Gastrocnemius medialis (tissue), 4 donors: Measurements from ENCODE around the gene AGAP2.

Experiments
- POLR2A ChIP-seq, 2 donors: fragments of 450-650 bp; IDR thresholded peaks; one replicate each; pipeline ENCODE4 v1.6.1; 2017; ENCODE audit warnings: antibody characterized with exemption in 2 of 2, mild to moderate bottlenecking in 2 of 2, moderate library complexity in 2 of 2
- TF ChIP-seq, protein P1 (sequence below), 5 experiments: fragments of 450-650 bp in 3 of 5; fragments of 200-600 bp in 2 of 5; sonication (generic) in 2 of 5; IDR thresholded peaks in 4 of 5; conservative IDR thresholded peaks in 1 of 5; 1 replicate in 4 of 5; 2 replicates in 1 of 5; pipeline ENCODE4 v1.5.1; 2016 to 2019; ENCODE audit warnings: antibody characterized with exemption in 5 of 5, mild to moderate bottlenecking in 3 of 5, moderate library complexity in 3 of 5

DNA sequence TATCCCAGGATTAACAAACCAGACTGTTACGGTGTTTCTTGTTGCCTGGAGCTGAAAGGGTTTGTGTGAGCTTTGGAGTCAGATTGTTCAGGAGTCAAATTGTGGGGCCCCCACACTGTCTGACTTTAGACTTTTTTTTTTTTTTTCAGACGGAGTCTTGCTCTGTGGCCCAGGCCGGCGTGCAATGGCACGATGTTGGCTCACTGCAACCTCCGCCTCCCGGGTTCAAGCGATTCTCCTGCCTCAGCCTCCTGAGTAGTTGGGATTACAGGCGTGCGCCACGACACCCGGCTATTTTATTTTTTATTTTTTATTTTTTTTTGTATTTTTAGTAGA lies 44.9 kb upstream of the AGAP2 start:
- TF ChIP-seq POLR2A (IDR thresholded peaks at IDR 0.05): no peak
- TF ChIP-seq, protein P1, sequence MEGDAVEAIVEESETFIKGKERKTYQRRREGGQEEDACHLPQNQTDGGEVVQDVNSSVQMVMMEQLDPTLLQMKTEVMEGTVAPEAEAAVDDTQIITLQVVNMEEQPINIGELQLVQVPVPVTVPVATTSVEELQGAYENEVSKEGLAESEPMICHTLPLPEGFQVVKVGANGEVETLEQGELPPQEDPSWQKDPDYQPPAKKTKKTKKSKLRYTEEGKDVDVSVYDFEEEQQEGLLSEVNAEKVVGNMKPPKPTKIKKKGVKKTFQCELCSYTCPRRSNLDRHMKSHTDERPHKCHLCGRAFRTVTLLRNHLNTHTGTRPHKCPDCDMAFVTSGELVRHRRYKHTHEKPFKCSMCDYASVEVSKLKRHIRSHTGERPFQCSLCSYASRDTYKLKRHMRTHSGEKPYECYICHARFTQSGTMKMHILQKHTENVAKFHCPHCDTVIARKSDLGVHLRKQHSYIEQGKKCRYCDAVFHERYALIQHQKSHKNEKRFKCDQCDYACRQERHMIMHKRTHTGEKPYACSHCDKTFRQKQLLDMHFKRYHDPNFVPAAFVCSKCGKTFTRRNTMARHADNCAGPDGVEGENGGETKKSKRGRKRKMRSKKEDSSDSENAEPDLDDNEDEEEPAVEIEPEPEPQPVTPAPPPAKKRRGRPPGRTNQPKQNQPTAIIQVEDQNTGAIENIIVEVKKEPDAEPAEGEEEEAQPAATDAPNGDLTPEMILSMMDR (IDR thresholded peaks at IDR 0.05 in 4 of 5, conservative IDR thresholded peaks at IDR 0.05 in 1 of 5): no peak
